Fibroblast of gingiva (primary cell): Measurements from ENCODE around the gene LBP.
"Not testable (repeated sequence)": the region's sequence is repeated elsewhere in the genome, so short reads cannot be mapped to it uniquely, and the experiment has no call there.

Source experiments
- DNase-seq: peaks from one replicate; pipeline ENCODE4 v3.0.0-alpha.2; 2011; ENCODE audit warnings: low read depth

LBP gene

DNA sequence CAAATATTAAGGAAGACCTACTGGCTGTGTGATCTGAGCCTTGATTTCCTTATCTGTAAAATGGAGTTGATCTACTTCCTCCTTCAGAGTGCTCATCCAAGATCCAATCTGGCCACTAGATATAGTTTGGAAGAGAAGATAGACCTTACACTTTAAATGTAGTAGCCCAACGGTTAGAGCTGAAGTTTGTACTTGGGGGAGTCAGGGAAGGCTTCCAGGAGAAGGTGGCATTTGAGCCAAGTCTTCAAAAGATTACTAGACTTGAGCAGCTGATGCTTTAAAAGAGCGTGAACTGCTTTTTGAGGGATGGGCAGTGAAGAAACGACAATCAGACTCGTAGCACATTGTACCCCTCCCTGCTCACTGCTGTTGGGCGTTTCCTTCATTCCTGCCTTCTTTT lies 3.6 kb downstream of the LBP start:
- no peak for DNase-seq

DNA sequence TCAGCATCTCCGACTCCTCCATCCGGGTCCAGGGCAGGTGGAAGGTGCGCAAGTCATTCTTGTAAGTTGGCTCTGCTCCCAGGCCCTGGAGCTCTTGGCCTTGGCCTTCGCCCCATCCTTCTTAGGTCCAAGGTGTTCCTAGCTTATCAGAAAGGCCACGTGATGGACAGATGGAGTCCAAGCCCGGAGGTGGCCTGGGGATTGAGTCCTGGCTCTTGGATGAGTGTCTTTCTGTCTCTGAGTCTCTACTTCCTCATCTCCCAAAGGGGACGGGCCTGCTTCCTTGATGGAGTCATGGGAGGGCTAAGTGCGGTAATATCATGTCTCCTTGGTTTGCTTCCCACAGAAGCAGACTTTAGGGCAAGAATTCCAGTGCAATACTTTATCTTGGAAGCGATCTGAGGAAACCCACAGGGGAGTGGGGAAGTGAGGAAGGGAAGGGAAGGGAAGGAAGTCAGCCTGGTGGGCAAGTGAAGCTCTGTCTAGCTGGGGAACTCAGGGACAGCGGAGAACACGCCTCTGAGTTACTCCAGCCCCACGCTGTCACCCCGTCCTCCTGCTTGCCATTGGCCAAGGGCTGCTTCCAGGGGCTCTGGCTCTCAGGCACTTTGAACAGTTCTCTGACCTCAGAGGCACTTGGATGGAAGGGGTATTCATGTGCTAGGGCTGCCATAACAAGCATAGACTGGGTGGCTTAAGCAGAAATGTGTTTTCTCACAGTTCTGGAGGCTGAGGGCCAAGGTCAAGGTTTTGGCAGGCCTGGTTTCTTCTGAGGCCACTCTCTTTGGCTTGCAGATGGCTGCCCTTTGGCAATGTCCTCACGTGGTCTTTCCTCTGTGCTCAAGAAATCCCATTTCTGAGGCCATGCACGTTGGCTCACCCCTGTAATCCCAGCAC lies 4.8 kb downstream of the LBP start:
- peak; percentile 34 for DNase-seq

DNA sequence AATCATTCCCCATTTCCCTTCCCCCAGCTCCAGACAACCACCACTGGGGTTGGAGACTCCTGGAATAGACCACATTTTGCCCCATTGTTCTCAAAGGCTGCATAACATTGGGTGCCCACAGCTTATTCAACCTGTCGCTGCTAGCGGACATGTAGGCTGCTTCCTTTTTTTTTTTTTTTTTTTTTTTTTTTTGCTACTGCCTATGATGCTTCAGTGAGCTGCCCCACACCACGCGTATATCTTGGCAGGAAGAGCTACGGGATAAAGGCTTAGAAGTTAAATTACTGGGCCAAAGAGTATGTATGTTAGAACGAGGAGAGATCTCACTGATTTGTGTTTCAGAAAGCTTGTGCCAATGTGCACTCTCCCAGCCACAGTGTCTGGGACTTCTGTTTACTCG lies 7.0 kb downstream of the LBP start:
- DNase-seq: no peak

DNA sequence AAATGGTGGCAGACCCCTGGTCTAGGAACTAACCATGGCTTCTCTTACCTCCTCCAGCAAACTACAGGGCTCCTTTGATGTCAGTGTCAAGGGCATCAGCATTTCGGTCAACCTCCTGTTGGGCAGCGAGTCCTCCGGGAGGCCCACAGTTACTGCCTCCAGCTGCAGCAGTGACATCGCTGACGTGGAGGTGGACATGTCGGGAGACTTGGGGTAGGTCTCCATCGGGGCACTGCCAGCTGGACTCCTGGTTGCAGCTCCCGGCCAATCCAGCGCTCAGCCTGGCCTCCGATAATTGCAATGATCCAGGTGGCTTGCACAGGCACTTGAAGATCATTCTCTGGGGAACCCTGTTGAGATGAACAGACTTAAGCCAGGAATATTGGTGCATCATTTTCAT lies 7.9 kb downstream of the LBP start:
- no peak for DNase-seq

DNA sequence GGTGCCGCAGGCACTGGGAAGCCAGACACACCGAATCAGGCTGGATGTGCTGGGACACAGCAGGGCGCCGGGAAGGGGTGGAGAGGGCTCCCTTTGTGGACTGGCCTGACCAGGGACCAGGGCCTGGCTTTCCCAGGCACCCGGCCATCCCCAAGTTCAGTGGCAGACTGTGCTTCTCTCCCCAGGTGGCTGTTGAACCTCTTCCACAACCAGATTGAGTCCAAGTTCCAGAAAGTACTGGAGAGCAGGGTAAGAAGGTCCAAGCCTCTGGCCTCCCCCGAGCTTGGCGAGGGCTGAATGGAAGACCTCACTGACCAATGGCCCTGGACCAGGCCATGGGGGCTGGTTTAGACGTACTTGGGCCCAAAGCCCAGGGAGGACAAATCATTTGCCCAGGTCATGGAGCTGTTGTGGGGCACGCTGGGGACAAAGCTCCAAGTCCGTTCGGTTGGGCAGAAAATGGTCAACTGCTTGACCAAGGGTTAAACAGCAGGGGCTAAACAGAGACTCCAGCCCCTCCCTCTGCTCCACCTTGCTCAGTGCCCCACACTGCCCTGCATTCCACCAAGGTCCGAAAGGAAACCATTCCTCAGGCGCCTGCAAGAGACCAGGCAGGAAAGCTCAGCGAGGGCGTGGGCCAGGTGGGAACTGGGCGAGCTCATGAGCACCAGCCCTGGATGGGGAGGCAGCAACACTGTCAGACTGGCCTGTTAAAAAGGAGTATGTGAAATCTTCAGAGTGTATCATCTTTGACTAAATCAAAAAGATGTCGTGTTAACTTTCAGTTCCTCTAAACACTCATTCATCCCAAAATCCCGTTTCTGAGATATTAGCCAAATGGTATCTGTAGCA lies 9.1 kb downstream of the LBP start:
- no peak for DNase-seq

DNA sequence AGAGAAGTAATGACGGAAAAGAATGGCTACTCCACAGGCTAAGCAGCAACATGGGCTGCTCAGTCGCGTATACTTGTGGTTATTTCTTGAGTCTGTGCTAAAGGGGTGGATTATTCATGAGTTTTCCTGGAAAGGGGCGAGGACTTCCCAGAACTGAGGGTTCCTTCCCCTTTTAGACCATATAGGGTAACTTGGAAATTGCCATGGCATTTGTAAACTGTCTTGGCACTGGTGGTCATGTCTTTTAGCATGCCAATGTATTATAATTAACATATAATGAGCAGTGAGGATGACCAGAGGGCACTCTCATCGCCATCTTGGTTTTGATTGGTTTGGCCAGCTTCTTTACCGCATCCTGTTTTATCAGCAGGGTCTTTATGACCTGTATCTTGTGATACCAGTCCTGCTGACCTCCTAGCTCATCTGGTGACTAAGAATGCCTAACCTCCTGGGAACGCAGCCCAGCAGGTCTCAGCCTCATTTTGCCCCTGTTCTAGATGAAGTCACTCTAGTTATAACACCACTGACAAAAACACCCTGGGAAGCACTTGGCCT lies 11.4 kb downstream of the LBP start:
- DNase-seq: no peak

DNA sequence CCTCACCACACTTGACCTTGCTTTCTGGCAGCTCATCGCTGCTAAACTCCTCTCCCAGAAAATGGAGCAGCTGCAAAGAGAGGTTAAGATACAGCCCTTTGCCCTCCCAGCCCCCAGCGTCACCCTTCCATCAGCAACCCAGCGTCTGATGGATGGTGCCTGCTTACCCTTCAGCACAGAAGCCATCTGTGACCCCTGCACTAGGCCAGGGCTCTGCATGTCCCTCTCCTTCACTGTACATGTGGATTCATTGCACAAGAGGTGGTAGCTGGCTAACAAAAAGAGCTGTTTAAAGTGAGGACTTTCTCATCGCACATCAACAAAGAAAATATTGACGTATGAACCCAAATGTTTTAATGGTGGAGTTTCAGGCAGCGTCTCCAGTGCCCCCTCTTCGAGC lies 12.3 kb downstream of the LBP start:
- DNase-seq: no peak

DNA sequence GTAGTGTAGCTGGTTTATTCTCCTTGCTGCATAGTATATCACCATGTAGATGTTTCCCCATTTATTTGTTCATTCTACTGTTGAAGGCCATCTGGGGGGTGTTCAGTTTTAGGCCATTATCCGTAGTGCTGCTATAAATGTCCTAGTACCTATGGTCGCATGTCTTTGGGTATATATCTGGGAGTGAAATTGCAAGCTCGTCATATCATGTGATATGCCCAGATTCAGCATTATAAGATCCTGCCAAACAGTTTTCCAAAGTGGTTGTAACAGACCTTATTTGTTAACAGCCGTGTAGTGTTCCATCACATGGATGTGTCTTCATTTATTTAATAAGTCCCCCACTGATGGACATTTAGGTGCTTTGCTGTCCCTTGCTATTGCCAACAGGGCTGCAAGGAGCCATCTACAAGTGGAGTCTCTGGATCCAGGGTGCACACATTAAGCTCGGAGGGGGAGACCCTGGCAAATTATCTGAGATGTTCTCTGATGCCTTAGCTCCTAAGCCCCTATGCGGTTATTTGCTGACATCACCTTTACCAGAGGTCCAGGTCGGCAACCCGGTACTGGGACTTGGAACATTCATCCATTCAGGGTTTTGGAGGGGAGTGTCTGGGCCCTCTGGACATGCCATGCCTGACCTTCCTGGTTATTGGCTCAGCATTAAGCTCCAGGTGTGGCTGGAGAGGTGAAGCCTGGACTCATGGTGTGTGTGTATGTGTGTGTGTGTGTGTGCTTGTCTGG lies 16.9 kb downstream of the LBP start:
- no peak for DNase-seq

DNA sequence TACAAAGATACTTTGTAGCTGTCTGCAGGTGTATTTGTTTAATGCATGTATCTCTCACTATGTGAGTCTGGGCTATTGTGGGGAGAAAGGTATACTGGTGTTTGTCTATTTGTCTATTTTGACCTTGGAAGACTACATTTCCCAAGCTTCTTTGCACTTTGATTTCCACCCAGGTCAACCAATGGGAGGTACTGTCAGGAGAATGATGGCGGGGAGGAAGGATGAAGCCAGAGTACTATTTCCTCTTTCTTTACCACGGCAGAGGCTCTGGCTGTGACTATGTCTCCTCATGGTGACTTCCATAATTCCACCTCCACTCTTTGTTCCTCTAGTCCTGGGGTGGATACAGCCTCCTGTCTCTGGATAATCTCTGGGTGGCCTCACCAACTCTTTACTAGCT lies 23.1 kb downstream of the LBP start:
- no peak for DNase-seq

DNA sequence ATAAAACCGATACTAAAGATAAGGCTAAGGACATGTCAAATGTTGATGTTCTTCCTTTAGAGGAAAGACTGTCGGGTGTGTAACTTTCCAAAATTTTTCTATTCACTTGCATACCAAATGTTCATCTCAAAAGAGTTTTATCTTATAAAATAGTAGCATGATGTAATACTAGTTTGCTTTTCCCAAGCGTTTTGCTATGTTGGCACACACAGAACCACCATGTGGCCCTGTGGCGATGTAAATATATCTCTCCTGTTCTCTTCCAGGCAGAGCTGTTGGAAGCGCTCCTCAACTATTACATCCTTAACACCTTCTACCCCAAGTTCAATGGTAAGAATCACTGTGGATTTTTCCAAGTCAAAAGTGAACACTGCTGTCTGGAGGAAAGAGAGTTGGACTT lies 26.5 kb downstream of the LBP start:
- DNase-seq: no peak

DNA sequence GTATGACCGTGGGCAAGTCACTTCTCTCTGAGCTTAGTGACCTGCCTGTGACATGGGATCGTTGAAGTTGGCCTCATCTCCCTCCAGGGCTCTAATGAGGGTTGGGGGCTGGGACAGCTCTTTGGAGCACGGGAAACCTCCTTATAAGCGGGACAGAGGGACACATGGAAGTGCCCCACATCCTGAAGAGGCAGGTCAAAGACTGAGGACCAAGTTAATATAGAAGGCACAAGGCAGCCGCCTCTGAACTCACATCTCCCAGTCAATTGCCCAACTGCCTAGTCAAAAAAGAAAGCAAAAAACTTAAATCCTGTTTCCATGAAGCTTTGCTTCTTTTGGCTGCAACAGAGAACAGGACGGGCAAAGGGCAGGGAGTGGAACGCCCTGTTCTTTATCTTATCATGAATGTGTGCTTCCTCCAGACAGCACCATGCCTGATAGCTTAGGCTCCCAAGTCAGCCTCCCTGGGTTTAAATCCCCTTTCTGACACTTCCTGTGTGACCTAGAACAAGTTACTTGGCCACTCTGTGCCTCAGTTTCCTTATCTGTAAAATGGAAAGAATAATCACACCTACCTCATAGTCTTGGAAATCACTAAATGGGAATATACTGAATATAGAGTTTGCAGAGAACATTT lies 27.1 kb downstream of the LBP start:
- no peak for DNase-seq

DNA sequence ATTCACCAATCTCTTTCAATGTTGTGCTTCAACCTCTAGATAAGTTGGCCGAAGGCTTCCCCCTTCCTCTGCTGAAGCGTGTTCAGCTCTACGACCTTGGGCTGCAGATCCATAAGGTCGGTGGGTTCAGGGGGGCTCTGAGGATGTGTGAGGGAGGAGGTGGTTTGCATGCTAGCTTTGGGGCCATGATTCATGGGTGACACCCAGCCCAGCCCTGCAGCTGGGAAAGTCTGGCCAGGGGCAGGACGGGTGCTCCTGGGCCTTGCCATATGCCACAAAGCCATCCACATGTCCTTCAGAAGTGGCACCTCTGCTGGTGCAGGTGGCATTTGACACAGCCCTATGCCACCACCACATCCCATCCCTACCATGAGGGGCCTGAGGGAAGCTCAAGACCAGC lies 27.6 kb downstream of the LBP start:
- no peak for DNase-seq

DNA sequence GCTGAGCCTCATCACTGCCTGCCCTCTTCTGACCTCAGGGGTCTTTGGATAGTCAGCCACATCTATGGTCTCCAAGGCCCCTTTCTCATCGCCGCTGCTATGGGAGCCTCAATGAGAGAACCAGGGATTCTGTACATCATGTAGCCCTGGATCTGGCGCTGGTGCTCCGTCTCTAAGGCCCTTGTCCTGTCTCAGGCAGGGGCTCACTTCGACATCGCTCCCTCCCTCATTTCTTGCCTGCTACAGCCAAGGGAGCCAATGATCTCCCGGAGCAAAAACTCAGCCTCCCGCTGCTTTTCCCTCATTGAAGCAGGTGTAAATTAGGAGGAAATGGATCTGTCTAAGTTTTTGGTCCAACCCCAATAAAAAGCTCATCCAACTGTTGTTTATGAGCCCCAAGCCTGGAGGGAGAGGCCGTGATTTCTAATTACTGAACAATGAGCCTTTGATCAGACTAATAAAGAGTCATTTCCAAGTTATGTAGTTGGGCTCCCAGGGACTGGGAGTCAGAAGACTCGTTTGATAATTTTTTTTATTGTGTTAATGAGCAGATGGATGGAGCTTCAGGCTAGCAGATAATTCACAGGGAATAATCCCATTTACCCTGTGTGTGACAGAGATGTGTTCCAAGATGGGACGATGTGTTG lies 30.9 kb downstream of the LBP start:
- no peak for DNase-seq

DNA sequence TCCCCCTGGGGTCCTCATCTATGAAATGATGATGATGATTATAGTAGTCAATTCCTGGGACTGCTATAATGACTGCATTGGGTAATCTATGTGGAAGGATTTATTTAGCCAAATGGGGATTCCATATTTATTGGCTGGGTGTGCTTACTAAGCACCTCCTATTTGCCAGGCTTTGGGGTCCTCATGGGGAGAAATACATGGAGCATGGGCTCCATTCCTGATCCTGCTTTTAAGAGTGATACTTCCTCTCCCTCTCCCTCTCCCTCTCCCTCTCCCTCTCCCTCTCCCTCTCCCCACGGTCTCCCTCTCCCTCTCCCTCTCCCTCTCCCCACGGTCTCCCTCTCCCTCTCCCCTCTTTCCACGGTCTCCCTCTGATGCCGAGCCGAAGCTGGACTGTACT lies 31.6 kb downstream of the LBP start:
- not testable (repeated sequence) for DNase-seq

DNA sequence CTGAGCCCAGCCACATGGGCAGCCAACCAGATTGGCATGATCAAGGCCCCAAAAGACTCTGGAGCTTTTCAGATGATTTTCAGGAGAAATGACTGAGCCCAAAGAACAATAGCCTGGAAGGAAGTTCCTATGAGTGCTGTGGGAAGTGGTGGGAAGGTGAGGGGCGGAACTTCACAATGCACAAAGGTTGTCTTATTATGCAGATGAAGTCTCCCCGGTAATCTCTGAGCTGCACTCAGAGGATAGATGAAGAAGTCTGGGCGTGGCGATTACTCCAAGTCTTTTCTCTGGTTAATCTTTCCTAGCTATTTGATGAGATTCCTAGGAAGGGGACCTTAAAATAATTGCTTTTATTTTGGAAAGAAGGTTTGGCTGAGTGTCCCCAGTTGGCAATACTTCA lies 36.9 kb downstream of the LBP start:
- DNase-seq: no peak

DNA sequence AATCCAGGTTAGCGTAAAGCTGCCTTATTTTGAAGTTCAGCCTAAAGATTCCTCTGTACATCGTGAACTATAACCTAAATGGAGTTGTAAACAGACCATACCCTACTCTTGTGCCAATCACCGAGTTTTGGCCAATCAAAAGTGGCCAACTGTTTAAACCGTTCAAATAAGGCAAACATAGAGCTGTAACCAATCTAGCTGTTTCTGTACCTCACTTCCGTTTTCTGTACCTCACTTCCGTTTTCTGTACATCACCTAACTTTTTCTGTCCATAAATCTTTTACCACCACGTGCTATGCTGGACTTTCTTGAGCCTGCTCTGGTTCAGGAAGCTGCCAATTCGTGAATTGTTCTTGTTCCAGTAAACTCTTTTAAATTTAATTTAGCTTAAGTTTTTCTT lies 39.7 kb downstream of the LBP start:
- DNase-seq: no peak

DNA sequence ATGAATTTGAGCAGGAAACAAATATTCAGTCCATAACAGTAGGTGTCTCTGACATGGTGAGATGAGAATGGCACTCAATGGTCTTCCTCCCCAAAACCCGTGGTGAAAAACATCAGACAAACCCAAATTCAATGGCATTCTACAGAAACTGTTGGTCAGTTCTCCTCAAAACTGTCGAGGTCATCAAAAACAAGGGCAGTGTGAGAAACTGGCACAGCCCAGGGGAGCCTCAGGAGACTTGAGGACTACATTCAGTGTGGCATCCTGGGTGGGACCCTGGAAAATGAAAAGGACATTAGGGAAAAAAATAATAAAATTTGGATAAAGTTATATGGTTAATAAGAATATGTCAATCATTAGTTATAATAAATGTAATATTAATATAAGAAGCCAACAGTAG lies 40.6 kb downstream of the LBP start:
- DNase-seq: no peak

DNA sequence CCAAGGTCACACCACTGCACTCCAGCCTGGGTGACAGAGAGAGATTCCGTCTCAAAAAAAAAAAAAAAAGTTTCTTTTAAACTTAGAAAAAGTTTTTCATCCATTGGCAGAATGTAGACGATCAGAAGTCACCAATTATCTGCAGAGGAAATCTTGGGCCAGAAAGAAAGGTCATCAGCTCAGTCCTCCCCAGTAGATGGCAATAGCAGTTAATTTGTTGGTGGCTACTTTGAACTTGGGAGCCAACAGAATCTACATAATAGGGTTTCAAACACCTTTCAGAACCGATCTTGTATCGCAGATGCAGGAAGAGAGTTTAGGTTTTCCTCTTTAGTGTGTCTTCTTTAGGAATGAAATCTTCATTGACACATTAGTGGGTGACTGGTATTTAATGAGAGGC lies 41.7 kb downstream of the LBP start:
- DNase-seq: no peak

DNA sequence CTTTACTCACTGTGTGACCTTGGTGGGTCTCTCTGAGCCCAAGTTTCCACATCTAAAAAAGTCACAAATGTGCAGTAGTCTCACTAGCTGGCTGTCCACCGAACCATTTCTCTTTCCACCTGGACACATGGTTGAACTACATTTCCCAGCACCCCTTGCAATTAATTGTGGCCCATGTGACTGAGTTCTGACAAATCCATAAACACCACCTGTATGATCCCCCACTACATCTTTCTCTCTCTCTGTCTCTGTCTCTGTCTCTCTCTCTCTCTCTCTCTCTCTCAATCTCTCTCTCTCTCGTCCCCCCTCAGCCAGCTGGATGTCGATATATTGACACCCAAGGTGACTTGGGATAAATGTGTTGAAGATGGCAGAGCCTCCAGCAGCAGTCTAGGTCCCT lies 46.1 kb downstream of the LBP start:
- DNase-seq: no peak

DNA sequence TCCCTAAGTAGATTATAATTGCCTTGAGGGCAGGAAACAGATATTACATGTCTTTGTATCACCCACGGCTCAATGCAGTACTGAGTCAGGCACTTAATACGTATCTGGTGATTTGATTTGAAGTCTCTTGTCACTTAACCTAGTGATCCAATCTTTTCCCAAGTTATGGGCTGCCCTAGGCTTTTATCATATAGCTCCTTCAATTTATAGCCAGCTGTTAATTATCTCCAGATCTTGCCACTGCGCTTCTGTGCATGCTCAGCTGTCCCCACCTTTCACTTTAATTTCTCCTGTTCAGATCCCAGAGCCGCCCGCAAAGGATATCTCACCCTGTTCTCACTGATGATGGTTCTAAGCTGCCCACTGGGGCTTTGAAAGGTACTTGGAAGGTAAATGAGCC lies 47.0 kb downstream of the LBP start:
- no peak for DNase-seq

DNA sequence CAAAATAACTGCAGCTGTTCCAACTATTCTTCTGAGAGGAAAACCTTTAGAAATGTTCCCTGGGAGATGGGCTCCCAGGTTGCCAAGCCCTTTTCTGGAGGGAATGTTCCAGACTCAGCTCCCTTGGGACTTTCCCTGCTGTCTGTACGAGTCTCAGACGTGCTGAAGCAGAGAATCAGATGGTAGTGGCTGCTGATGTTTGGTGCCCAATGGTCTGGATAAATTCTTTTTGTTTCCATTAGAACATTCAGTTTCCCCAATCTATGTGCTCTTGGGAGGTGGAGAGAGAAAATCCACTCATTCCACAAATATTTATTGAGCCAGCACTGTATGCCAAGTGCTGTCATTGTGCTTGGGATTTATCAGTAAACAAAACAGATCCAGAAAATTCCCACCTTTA lies 48.9 kb downstream of the LBP start:
- peak; percentile 37 for DNase-seq
